DND-41 (cell line): ENCODE measurements around the gene COBL.

Source experiments
- ATAC-seq: fragments of 200-7000 bp; cut with Tn5 transposase; 3 replicates; pipeline ENCODE4 v1.9.1; 2021; ENCODE audit warnings: low read depth; ENCODE audit not compliant: insufficient read depth
- DNase-seq: peaks from one replicate; pipeline ENCODE4 v3.0.0-alpha.2; 2020
- H2AFZ ChIP-seq: 2 replicates; pipeline ENCODE4 v1.6.0; 2012; ENCODE audit warnings: low read depth, low read length
- H3K27ac ChIP-seq: 2 replicates; pipeline ENCODE4 v1.5.1; 2012; ENCODE audit warnings: low read length, inconsistent platforms
- H3K27me3 ChIP-seq: fragments of 200-600 bp; sonication (generic); 2 replicates; pipeline ENCODE4 v1.6.0; 2012; ENCODE audit warnings: low read length, mild to moderate bottlenecking, inconsistent platforms; ENCODE audit not compliant: insufficient read depth, poor library complexity
- H3K36me3 ChIP-seq: 2 replicates; pipeline ENCODE4 v1.5.1; 2012; ENCODE audit warnings: low read length, inconsistent platforms; ENCODE audit not compliant: insufficient read depth
- H3K4me1 ChIP-seq: 2 replicates; pipeline ENCODE4 v1.5.1; 2012; ENCODE audit warnings: mild to moderate bottlenecking, low read length; ENCODE audit not compliant: insufficient read depth
- H3K4me2 ChIP-seq: 2 replicates; pipeline ENCODE4 v1.6.0; 2012; ENCODE audit warnings: mild to moderate bottlenecking, moderate library complexity, low read length, inconsistent platforms; ENCODE audit not compliant: insufficient read depth
- H3K4me3 ChIP-seq, 2 experiments: fragments of 200-600 bp in 1 of 2; shearing (Covaris generic) in 1 of 2; 2 replicates each; pipeline ENCODE4 v1.5.1; 2012 to 2016; ENCODE audit warnings: inconsistent platforms in 2 of 2, low read length in 2 of 2, mild to moderate bottlenecking in 2 of 2, low read depth in 1 of 2, moderate library complexity in 1 of 2
- H3K79me2 ChIP-seq: 2 replicates; pipeline ENCODE4 v1.6.0; 2012; ENCODE audit warnings: low read length, inconsistent platforms; ENCODE audit not compliant: insufficient read depth
- H3K9ac ChIP-seq: 2 replicates; pipeline ENCODE4 v1.6.0; 2012; ENCODE audit warnings: low read depth, mild to moderate bottlenecking, inconsistent platforms, low read length, moderate library complexity
- H3K9me3 ChIP-seq: 2 replicates; pipeline ENCODE4 v1.5.1; 2012; ENCODE audit warnings: low read length, moderate library complexity, mild to moderate bottlenecking, inconsistent platforms; ENCODE audit not compliant: insufficient read depth, severe bottlenecking
- H4K20me1 ChIP-seq: 2 replicates; pipeline ENCODE4 v1.6.0; 2012; ENCODE audit warnings: low read length; ENCODE audit not compliant: insufficient read depth
- CTCF ChIP-seq: IDR thresholded peaks from 2 replicates; pipeline ENCODE4 v1.5.1; 2012; ENCODE audit warnings: borderline replicate concordance, low read length, moderate library complexity, mild to moderate bottlenecking; ENCODE audit not compliant: poor library complexity, severe bottlenecking; ENCODE audit errors: extremely low read depth
- EZH2 ChIP-seq: IDR thresholded peaks from 3 replicates; pipeline ENCODE4 v1.6.1; 2012; ENCODE audit warnings: borderline replicate concordance, low read depth, mild to moderate bottlenecking, moderate library complexity, low read length, inconsistent platforms; ENCODE audit not compliant: severe bottlenecking

COBL gene

GRCh38 chr7:51019191-51019844 lies 297.3 kb downstream of the COBL start:
- H3K4me2 ChIP-seq, result no peak overlapping the region
- H3K9ac ChIP-seq, result no peak overlapping the region
- H4K20me1 ChIP-seq, result no peaks in the 10 kb centered on the region
- no peaks in the 10 kb centered on the region for H3K9me3 ChIP-seq
- no peak for TF ChIP-seq CTCF
- no peak for TF ChIP-seq EZH2
- no peaks in the 10 kb centered on the region for H3K4me1 ChIP-seq
- H3K27ac ChIP-seq, result no peak overlapping the region
- ATAC-seq, result no peak
- H3K27me3 ChIP-seq, result peaks cover 4% of the 10 kb centered on the region
- no peaks in the 10 kb centered on the region for H3K79me2 ChIP-seq
- H3K4me3 ChIP-seq, result no peak overlapping the region
- no peaks in the 10 kb centered on the region for H3K36me3 ChIP-seq
- DNase-seq, result no peak
- no peak overlapping the region for H2AFZ ChIP-seq

DNA sequence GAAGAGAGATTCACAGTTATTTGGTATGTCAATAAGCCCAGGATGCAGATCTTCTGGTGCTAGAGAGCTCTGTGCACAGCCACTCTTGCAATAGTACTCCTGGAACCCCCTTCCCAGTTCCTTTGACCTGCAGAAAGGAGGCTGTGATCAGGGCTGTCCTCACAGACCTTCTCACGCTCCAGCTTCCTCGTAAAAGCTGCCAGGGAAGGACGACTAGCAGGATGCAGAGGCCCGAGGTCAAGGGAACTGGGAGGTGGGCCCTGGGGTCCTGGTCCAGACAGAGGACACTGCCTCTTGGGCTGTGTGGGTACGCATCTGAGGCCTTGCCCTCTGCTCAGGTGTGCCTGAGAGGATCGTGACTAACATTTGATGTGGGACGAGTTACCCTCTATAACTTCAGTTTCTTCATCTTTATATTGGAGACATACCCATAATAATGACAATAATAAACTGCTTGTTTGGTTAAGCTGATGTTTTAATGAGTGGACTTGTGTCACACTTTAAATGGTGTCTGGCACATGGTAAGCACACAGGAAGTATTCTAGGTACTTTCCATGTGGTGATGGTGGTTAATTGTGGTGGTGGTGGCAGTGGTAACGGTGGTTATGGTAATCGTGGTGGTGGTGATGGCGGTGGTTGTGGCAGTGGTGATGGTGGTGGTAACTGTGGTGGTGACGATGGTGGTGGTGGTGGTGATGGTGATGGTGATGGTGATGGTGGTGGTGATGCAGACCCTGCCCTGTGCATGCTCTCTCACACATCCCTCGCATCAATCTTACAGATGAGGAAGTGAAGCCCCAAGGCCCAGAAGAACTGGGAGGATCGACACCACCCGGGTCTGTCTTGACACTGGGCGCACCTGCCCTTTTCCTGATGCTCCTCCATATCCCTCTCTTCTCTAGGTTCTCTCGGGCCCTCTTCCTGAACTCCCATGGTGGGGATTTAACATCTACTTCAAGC lies 298.8 kb downstream of the COBL start:
- no peak overlapping the region for H3K9ac ChIP-seq
- no peaks in the 10 kb centered on the region for H3K9me3 ChIP-seq
- no peak overlapping the region for H3K27ac ChIP-seq

DNA sequence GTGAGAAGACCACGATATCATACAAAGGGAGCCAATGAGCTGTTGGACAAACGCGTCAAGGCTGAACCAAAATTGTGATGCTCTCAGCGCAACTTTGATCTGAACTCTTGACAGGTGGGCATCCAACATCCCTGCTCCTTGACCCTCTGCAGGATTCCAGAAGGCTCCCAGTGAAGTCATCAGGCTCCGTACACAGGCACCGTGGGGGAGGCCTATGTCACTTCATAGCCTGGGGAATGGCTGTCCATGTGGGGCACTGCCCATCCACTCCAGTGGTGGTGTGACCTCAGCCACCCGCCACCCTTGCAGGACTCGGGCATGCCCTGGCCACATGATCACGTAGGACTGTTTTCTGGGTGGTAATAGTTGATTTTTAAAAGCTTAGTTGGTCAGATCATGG lies 300.1 kb downstream of the COBL start:
- H3K9me3 ChIP-seq, result no peaks in the 10 kb centered on the region
- no peak overlapping the region for H3K4me3 ChIP-seq
- TF ChIP-seq EZH2 (no peak), CTCF (no peak)
- DNase-seq, result no peak
- H3K27me3 ChIP-seq, result peaks cover 4% of the 10 kb centered on the region
- H3K9ac ChIP-seq, result no peak overlapping the region
- no peak overlapping the region for H2AFZ ChIP-seq
- H3K27ac ChIP-seq, result no peak overlapping the region
- no peaks in the 10 kb centered on the region for H4K20me1 ChIP-seq
- H3K79me2 ChIP-seq, result no peaks in the 10 kb centered on the region
- no peaks in the 10 kb centered on the region for H3K36me3 ChIP-seq
- no peak for ATAC-seq
- no peak overlapping the region for H3K4me2 ChIP-seq
- H3K4me1 ChIP-seq, result no peaks in the 10 kb centered on the region

More for the DNA sequence above, 298.8 kb downstream of the COBL start:
- Histone ChIP-seq H3K27me3 (peaks cover 4% of the 10 kb centered on the region), H3K4me2 (no peak overlapping the region), H2AFZ (no peak overlapping the region), H4K20me1 (no peaks in the 10 kb centered on the region), H3K36me3 (no peaks in the 10 kb centered on the region), H3K4me3 (no peak overlapping the region), H3K79me2 (no peaks in the 10 kb centered on the region), H3K4me1 (no peaks in the 10 kb centered on the region)
- ATAC-seq (no peak), DNase-seq (no peak)
- TF ChIP-seq CTCF, result no peak
- TF ChIP-seq EZH2, result no peak
